ENCODE measurements around the gene ISY1.

DNA sequence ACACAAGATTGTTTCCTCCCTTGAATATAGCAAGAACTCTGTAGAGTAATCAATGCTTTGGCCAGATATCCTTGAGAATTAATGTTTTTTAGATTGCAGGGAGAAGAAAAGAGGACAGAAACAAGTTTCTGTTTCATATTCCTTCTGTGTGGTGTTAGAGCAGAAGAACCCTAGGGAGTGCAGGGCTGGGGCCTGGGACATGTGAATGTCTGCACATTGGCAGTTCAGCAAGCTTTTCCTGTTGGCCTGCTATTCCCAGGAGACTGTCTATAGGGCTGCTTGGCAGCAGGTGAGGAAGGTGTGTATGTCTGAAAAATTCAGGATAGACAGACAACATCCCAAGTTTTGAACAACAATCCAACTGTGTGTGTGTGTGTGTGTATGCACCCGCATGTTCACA lies 36.5 kb upstream of the ISY1 start:
- TF ChIP-seq POLR2AphosphoS5 (IDR thresholded peaks at IDR 0.05; ENCODE audit: low read depth, low read length) = no peak
- no peak for TF ChIP-seq TAF1 (IDR thresholded peaks at IDR 0.05; ENCODE audit: borderline replicate concordance, insufficient read depth, low read length)
- TF ChIP-seq SIN3A (IDR thresholded peaks at IDR 0.05; ENCODE audit: borderline replicate concordance, insufficient read depth, low read length) = no peak
- TF ChIP-seq, protein P1, sequence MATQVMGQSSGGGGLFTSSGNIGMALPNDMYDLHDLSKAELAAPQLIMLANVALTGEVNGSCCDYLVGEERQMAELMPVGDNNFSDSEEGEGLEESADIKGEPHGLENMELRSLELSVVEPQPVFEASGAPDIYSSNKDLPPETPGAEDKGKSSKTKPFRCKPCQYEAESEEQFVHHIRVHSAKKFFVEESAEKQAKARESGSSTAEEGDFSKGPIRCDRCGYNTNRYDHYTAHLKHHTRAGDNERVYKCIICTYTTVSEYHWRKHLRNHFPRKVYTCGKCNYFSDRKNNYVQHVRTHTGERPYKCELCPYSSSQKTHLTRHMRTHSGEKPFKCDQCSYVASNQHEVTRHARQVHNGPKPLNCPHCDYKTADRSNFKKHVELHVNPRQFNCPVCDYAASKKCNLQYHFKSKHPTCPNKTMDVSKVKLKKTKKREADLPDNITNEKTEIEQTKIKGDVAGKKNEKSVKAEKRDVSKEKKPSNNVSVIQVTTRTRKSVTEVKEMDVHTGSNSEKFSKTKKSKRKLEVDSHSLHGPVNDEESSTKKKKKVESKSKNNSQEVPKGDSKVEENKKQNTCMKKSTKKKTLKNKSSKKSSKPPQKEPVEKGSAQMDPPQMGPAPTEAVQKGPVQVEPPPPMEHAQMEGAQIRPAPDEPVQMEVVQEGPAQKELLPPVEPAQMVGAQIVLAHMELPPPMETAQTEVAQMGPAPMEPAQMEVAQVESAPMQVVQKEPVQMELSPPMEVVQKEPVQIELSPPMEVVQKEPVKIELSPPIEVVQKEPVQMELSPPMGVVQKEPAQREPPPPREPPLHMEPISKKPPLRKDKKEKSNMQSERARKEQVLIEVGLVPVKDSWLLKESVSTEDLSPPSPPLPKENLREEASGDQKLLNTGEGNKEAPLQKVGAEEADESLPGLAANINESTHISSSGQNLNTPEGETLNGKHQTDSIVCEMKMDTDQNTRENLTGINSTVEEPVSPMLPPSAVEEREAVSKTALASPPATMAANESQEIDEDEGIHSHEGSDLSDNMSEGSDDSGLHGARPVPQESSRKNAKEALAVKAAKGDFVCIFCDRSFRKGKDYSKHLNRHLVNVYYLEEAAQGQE (IDR thresholded peaks at IDR 0.05; ENCODE audit: insufficient read depth in 1 of 2, low read depth in 2 of 2, low read length in 2 of 2) = no peak
